ENCODE data around the gene TFAP2A. TPM values are rescaled to one million over a fixed set of nuclear protein-coding genes. Genes with fewer than 3 reads are reported as not detected.

The TFAP2A gene
- total RNA-seq, 2 experiments from 2014 or later, result 0.30 TPM; not detected in 1

GRCh38 chr6:10383331-10384090 lies 31.4 kb downstream of the TFAP2A start:
- H3K36me3 Mint-ChIP-seq (ENCODE audit: low read depth), result peaks cover 8% of the 10 kb centered on the region
- CTCF ChIA-PET, result interaction anchor here (0.8 to 1.9 kb wide), 2 partner anchors 40 to 45 kb away, joined by 3 to 5 read pairs; no protein-coding TSS in a partner anchor
- intact Hi-C loops (cut with micrococcal nuclease), result loop anchor here (2.0 kb wide), 1 partner anchor 29 kb away; no protein-coding TSS in a partner anchor
- H3K4me3 Mint-ChIP-seq, result no peak overlapping the region
- H3K27me3 Mint-ChIP-seq (ENCODE audit: low read depth), result peaks cover 76% of the 10 kb centered on the region
- H3K9me3 Mint-ChIP-seq, result peaks cover 4% of the 10 kb centered on the region
- no peak overlapping the region for H3K27ac Mint-ChIP-seq
- DNase-seq, result no peak
- peaks cover 18% of the 10 kb centered on the region for H3K4me1 Mint-ChIP-seq (ENCODE audit: low read depth)

GRCh38 chr6:10382728-10383330 lies 32.0 kb downstream of the TFAP2A start:
- peaks cover 76% of the 10 kb centered on the region for H3K27me3 Mint-ChIP-seq (ENCODE audit: low read depth)
- H3K4me1 Mint-ChIP-seq (ENCODE audit: low read depth), result peaks cover 18% of the 10 kb centered on the region
- no peak overlapping the region for H3K4me3 Mint-ChIP-seq
- DNase-seq, result no peak
- peaks cover 4% of the 10 kb centered on the region for H3K9me3 Mint-ChIP-seq
- peaks cover 8% of the 10 kb centered on the region for H3K36me3 Mint-ChIP-seq (ENCODE audit: low read depth)
- intact Hi-C loops (cut with micrococcal nuclease), result loop anchor here (1.0 to 2.0 kb wide), 2 partner anchors 8 to 30 kb away; no protein-coding TSS in a partner anchor
- CTCF ChIA-PET, result interaction anchor here (0.8 to 2.5 kb wide), 5 partner anchors 19 to 51 kb away, joined by 3 to 11 read pairs (median 3); no protein-coding TSS in a partner anchor
- H3K27ac Mint-ChIP-seq, result no peak overlapping the region

GRCh38 chr6:10382322-10382721 lies 32.6 kb downstream of the TFAP2A start:
- H3K27ac Mint-ChIP-seq, result no peak overlapping the region
- H3K4me1 Mint-ChIP-seq (ENCODE audit: low read depth), result peaks cover 18% of the 10 kb centered on the region
- no peak overlapping the region for H3K4me3 Mint-ChIP-seq
- peaks cover 8% of the 10 kb centered on the region for H3K36me3 Mint-ChIP-seq (ENCODE audit: low read depth)
- intact Hi-C loops (cut with micrococcal nuclease), result loop anchor here (1.0 to 2.0 kb wide), 2 partner anchors 9 to 30 kb away; no protein-coding TSS in a partner anchor
- peaks cover 4% of the 10 kb centered on the region for H3K9me3 Mint-ChIP-seq
- CTCF ChIA-PET, result interaction anchor here (0.9 to 2.5 kb wide), 3 partner anchors 20 to 51 kb away, joined by 3 to 11 read pairs (median 3); no protein-coding TSS in a partner anchor
- peaks cover 74% of the 10 kb centered on the region for H3K27me3 Mint-ChIP-seq (ENCODE audit: low read depth)
- no peak for DNase-seq

- Mint-ChIP-seq H3K4me1 (ENCODE audit: low read depth) (peaks cover 18% of the 10 kb centered on the region), H3K36me3 (ENCODE audit: low read depth) (peaks cover 8% of the 10 kb centered on the region), H3K27me3 (ENCODE audit: low read depth) (peaks cover 73% of the 10 kb centered on the region), H3K9me3 (peaks cover 4% of the 10 kb centered on the region), H3K4me3 (no peak overlapping the region), H3K27ac (no peak overlapping the region)
- no peak for DNase-seq
- CTCF ChIA-PET, result interaction anchor here (1.0 to 2.5 kb wide), 4 partner anchors 20 to 57 kb away, joined by 3 to 11 read pairs (median 4); partner anchors contain the start of gene TFAP2A
- intact Hi-C loops (cut with micrococcal nuclease), result loop anchor here (1.0 to 2.0 kb wide), 3 partner anchors 9 to 47 kb away; no protein-coding TSS in a partner anchor
These were observed 33.1 kb downstream of the TFAP2A start for GRCh38 chr6:10381830-10382208.

GRCh38 chr6:10381133-10381829 lies 33.6 kb downstream of the TFAP2A start:
- CTCF ChIA-PET, result interaction anchor here (1.0 to 2.5 kb wide), 4 partner anchors 21 to 57 kb away, joined by 3 to 11 read pairs (median 4); partner anchors contain the start of gene TFAP2A
- Mint-ChIP-seq H3K27me3 (ENCODE audit: low read depth) (peaks cover 68% of the 10 kb centered on the region), H3K36me3 (ENCODE audit: low read depth) (peaks cover 8% of the 10 kb centered on the region), H3K4me1 (ENCODE audit: low read depth) (peaks cover 18% of the 10 kb centered on the region), H3K4me3 (no peak overlapping the region), H3K27ac (no peak overlapping the region), H3K9me3 (peaks cover 4% of the 10 kb centered on the region)
- DNase-seq, result peak; percentile 32
- intact Hi-C loops (cut with micrococcal nuclease), result loop anchor here (2.0 kb wide), 1 partner anchor 48 kb away; no protein-coding TSS in a partner anchor

- intact Hi-C loops (cut with micrococcal nuclease), result no loop called here
- CTCF ChIA-PET, result no interaction called here
- Mint-ChIP-seq H3K9me3 (no peaks in the 10 kb centered on the region), H3K27ac (no peak overlapping the region), H3K4me1 (ENCODE audit: low read depth) (no peaks in the 10 kb centered on the region), H3K4me3 (no peak overlapping the region), H3K36me3 (ENCODE audit: low read depth) (no peaks in the 10 kb centered on the region), H3K27me3 (ENCODE audit: low read depth) (peaks cover 20% of the 10 kb centered on the region)
- no peak for DNase-seq
These were observed 39.4 kb downstream of the TFAP2A start for GRCh38 chr6:10375391-10375969.

GRCh38 chr6:10373642-10374359 lies 41.1 kb downstream of the TFAP2A start:
- Mint-ChIP-seq H3K27me3 (ENCODE audit: low read depth) (peaks cover 14% of the 10 kb centered on the region), H3K4me1 (ENCODE audit: low read depth) (no peaks in the 10 kb centered on the region), H3K27ac (no peak overlapping the region), H3K36me3 (ENCODE audit: low read depth) (no peaks in the 10 kb centered on the region), H3K4me3 (no peak overlapping the region), H3K9me3 (no peaks in the 10 kb centered on the region)
- intact Hi-C loops (cut with micrococcal nuclease), result no loop called here
- CTCF ChIA-PET, result interaction anchor here (0.5 to 1.0 kb wide), 2 partner anchors 56 to 569 kb away, joined by 3 to 5 read pairs; no protein-coding TSS in a partner anchor
- no peak for DNase-seq

GRCh38 chr6:10369896-10370295 lies 45.0 kb downstream of the TFAP2A start:
- Mint-ChIP-seq H3K9me3 (peaks cover 3% of the 10 kb centered on the region), H3K4me1 (ENCODE audit: low read depth) (no peaks in the 10 kb centered on the region), H3K4me3 (no peak overlapping the region), H3K27ac (no peak overlapping the region), H3K36me3 (ENCODE audit: low read depth) (no peaks in the 10 kb centered on the region), H3K27me3 (ENCODE audit: low read depth) (peaks cover 5% of the 10 kb centered on the region)
- CTCF ChIA-PET, result no interaction called here
- DNase-seq, result no peak
- intact Hi-C loops (cut with micrococcal nuclease), result no loop called here

GRCh38 chr6:10368861-10369260 lies 46.0 kb downstream of the TFAP2A start:
- no peak overlapping the region for H3K4me3 Mint-ChIP-seq
- CTCF ChIA-PET, result no interaction called here
- H3K36me3 Mint-ChIP-seq (ENCODE audit: low read depth), result no peaks in the 10 kb centered on the region
- intact Hi-C loops (cut with micrococcal nuclease), result no loop called here
- H3K27me3 Mint-ChIP-seq (ENCODE audit: low read depth), result peaks cover 5% of the 10 kb centered on the region
- no peak for DNase-seq
- H3K4me1 Mint-ChIP-seq (ENCODE audit: low read depth), result no peaks in the 10 kb centered on the region
- H3K9me3 Mint-ChIP-seq, result peaks cover 10% of the 10 kb centered on the region
- H3K27ac Mint-ChIP-seq, result no peak overlapping the region

- DNase-seq, result no peak
These were observed 51.0 kb downstream of the TFAP2A start for GRCh38 chr6:10363911-10364310.

GRCh38 chr6:10362300-10362699 lies 52.6 kb downstream of the TFAP2A start:
- Mint-ChIP-seq H3K4me3 (no peak overlapping the region), H3K27me3 (ENCODE audit: low read depth) (peaks cover 10% of the 10 kb centered on the region), H3K9me3 (peaks cover 10% of the 10 kb centered on the region), H3K4me1 (ENCODE audit: low read depth) (no peaks in the 10 kb centered on the region), H3K27ac (no peak overlapping the region), H3K36me3 (ENCODE audit: low read depth) (no peaks in the 10 kb centered on the region)
- CTCF ChIA-PET, result no interaction called here
- DNase-seq, result no peak
- intact Hi-C loops (cut with micrococcal nuclease), result no loop called here

More at GRCh38 chr6:10363911-10364310, 51.0 kb downstream of the TFAP2A start:
- no peak overlapping the region for H3K27ac Mint-ChIP-seq
- peaks cover 10% of the 10 kb centered on the region for H3K27me3 Mint-ChIP-seq (ENCODE audit: low read depth)
- no peaks in the 10 kb centered on the region for H3K36me3 Mint-ChIP-seq (ENCODE audit: low read depth)
- CTCF ChIA-PET, result no interaction called here
- H3K4me3 Mint-ChIP-seq, result no peak overlapping the region
- H3K9me3 Mint-ChIP-seq, result peaks cover 10% of the 10 kb centered on the region
- no peaks in the 10 kb centered on the region for H3K4me1 Mint-ChIP-seq (ENCODE audit: low read depth)
- intact Hi-C loops (cut with micrococcal nuclease), result no loop called here
